IPS DF 6.9 (cell line): ENCODE data around the gene USH1C.

ENCODE experiments used
- DNase-seq: peaks from one replicate; pipeline ENCODE4 v3.0.0-alpha.2; 2013; ENCODE audit warnings: low read depth, low spot score
- H3K27ac ChIP-seq: one replicate; pipeline ENCODE4 v1.5.1; 2013; ENCODE audit warnings: low read length, control low read depth
- H3K27me3 ChIP-seq: 2 replicates; pipeline ENCODE4 v1.6.1; 2013; ENCODE audit warnings: mild to moderate bottlenecking, low read length; ENCODE audit not compliant: control insufficient read depth, insufficient read depth
- H3K36me3 ChIP-seq: 2 replicates; pipeline ENCODE4 v1.6.1; 2013; ENCODE audit warnings: low read length; ENCODE audit not compliant: control insufficient read depth, insufficient read depth
- H3K4me1 ChIP-seq: 2 replicates; pipeline ENCODE4 v1.6.1; 2013; ENCODE audit warnings: low read length; ENCODE audit not compliant: control insufficient read depth, insufficient read depth
- H3K4me3 ChIP-seq: 2 replicates; pipeline ENCODE4 v1.5.1; 2013; ENCODE audit warnings: mild to moderate bottlenecking, low read length
- H3K9me3 ChIP-seq: 2 replicates; pipeline ENCODE4 v1.6.1; 2013; ENCODE audit warnings: low read length, inconsistent platforms; ENCODE audit not compliant: control insufficient read depth, insufficient read depth
- WGBS: extraction: QIAGEN DNeasy Blood & Tissue Kit; methylation state at CpG from one replicate; pipeline ENCODE4 v1.1.7; 2013; ENCODE audit warnings: mixed read lengths, missing lambda C conversion rate; ENCODE audit not compliant: insufficient read length, insufficient coverage; 5-methylcytosine and 5-hydroxymethylcytosine counted together

The USH1C gene

DNA sequence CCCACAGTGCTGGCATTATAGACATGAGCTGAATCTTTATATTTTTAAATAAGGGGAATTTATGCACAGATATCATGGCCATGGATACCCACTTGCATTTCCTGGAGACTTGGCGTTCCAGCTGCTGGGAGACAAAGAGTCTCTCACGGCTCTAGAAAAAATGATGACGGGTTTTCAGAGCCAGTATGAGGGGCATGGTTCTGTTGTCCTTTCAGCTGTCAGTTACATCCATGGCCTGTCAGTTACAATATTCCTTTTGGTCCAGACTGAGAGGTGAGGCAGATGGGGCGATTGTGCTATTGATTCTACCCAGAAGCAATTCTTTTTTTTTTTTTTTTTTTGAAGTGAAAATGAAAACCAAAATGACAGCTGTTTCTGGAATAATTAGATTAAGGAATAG, 29.7 kb downstream of the USH1C start:
- no peaks in the 10 kb centered on the region for H3K9me3 ChIP-seq
- H3K27ac ChIP-seq, result no peak overlapping the region
- H3K4me1 ChIP-seq, result peaks cover 2% of the 10 kb centered on the region; the same call in 1 of the 2 replicates
- H3K36me3 ChIP-seq, result no peaks in the 10 kb centered on the region
- no peak for DNase-seq
- no CpG with 5 or more reads among the region's 4 CpGs for WGBS
- H3K4me3 ChIP-seq, result no peak overlapping the region
- no peaks in the 10 kb centered on the region for H3K27me3 ChIP-seq

DNA sequence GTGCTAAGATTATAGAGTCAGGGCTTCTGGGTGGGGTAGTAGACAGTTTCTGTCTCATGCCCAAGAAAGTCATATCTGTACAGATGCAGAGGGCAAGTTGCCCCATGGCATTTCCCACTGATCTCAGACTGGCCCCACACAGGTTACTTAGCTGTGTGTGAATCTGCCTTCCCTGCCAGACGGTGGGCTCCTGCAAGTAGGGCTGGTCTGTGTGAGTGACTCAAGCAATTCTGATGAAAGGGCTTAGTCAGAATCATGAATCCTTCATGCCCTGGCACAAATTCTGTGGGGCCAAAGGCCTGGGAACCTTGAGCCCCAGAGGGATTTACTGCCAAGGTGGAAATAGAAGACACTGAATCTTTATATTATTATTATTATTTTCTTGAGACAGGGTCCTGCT, 30.4 kb downstream of the USH1C start:
- no peak for DNase-seq
- Histone ChIP-seq H3K36me3 (no peaks in the 10 kb centered on the region), H3K4me3 (no peak overlapping the region), H3K27me3 (no peaks in the 10 kb centered on the region), H3K4me1 (0 out of 2 replicates have a peak, but pooled peaks cover under 1% of the 10 kb centered on the region), H3K9me3 (no peaks in the 10 kb centered on the region), H3K27ac (no peak overlapping the region)
- no CpG with 5 or more reads among the region's 1 CpG for WGBS

DNA sequence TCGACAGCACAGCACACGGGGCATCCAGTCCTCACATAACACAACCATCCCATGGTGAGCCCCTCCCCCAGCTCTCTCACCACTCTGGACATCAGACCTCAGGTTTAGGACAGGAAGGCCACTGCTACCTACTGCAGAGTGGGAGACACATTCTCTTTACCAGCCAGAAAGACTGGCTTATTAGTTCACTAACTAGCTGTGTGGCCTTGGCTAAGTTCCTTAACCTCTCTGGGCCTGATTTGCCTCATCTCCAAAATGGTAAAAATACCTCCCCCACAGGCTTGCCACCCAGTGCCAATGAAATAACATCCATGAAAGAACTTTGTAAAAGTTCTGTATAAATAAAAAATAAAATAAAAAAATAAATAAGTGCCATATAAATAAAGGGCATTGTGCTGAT, 32.1 kb downstream of the USH1C start:
- Histone ChIP-seq H3K4me3 (no peak overlapping the region), H3K4me1 (no peaks in the 10 kb centered on the region), H3K27me3 (no peaks in the 10 kb centered on the region), H3K27ac (no peak overlapping the region), H3K9me3 (no peaks in the 10 kb centered on the region), H3K36me3 (no peaks in the 10 kb centered on the region)
- no peak for DNase-seq
- no CpG with 5 or more reads among the region's 2 CpGs for WGBS

DNA sequence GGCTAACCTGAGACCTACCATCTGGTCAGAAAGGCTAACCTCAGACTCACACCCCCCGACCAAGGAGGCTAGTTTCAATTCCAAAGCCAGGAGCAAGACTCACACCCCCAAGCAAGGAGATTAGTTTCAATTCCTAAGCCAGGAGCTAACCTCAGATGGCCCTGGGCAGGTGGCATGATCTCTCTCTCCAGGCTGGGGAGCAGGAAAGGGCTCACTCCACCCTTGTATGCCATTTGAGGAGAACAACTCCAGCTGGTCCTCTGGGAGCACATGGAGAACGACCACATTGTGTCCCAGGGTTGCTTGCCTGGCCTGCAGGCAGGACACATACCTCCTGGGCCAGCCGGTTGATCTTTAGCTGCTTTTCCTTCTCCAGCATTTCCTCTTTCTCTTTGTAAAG, 32.6 kb downstream of the USH1C start:
- H3K27me3 ChIP-seq, result no peaks in the 10 kb centered on the region
- DNase-seq, result no peak

DNA sequence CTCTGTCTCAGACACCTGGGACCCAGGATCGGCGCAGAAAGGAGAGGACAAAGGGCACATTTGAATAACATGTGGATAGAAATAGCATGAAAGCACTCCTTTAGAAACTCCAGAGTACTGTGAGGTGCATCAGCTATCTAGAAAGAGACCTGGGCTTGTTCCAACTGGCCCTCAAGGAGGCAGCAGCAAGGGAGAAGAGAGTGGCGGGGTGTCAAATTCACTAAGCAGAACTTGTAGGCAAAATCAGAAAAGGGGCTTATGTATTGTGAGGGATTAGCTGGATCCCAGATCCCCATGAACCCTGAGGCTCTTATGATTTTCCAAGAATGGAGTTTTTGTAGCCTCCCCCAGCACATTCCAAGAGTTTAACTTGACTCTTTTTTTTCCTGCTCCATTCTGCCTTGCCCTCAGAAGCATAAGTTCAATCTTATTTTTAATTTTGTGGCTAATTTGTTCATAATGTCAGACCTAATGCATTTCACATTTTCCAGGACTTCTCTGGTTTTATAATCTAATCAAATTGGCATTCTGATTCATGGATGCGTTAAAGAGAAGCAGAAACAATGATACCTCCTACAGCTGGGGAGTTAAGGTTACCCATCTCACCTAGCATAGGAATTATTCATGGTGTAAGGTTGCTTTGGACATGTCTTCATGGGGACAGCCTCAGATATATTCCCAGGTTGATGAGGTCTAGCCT, 33.6 kb downstream of the USH1C start:
- Histone ChIP-seq H3K36me3 (no peaks in the 10 kb centered on the region), H3K4me1 (no peaks in the 10 kb centered on the region), H3K4me3 (no peak overlapping the region), H3K27me3 (no peaks in the 10 kb centered on the region), H3K9me3 (no peaks in the 10 kb centered on the region), H3K27ac (no peak overlapping the region)
- no peak for DNase-seq
- no CpG with 5 or more reads among the region's 4 CpGs for WGBS

More for the DNA sequence above, 32.6 kb downstream of the USH1C start:
- H3K36me3 ChIP-seq, result no peaks in the 10 kb centered on the region
- H3K9me3 ChIP-seq, result no peaks in the 10 kb centered on the region
- H3K27ac ChIP-seq, result no peak overlapping the region
- H3K4me3 ChIP-seq, result no peak overlapping the region
- H3K4me1 ChIP-seq, result no peaks in the 10 kb centered on the region
- WGBS, result no CpG with 5 or more reads among the region's 3 CpGs

DNA sequence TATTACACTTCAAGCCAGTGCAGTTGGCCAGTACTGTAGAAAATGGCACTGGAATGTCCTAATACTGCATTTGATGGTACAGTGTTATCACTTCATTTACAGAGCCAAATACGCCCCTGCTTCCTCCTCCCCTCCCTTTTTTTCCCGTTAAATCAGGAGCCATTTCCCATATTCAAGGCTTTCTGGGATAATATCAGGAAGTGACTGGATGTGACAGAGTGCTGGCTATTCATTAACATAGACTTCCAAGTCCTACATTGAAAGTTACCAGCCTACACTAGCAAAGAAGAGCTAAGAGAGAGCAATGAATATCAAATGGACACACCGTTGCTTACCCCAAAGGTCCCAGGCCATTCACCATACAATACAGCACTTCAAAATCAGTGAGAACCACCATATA, 35.4 kb downstream of the USH1C start:
- no peaks in the 10 kb centered on the region for H3K27me3 ChIP-seq

DNA sequence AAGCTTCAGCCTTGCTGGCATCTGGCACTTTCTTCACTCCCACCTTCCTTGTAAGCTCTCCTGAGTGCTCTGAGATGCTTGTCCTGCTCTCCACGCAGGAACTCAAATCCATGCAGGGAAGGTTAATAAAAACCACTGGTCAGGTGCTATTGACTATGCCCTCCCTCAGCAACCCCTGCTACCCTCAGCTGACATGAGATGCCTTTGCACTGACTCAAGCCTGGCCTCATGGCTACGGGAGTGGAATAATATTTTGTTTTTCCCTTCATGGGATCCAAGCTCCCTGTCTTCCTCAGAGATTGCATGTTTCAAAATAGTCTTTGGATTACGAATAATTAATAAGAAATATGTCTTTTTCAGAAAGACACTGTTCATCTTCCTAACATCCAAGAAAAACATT, 35.9 kb downstream of the USH1C start:
- Histone ChIP-seq H3K9me3 (no peaks in the 10 kb centered on the region), H3K36me3 (no peaks in the 10 kb centered on the region), H3K27ac (no peak overlapping the region), H3K4me1 (no peaks in the 10 kb centered on the region), H3K4me3 (no peak overlapping the region), H3K27me3 (no peaks in the 10 kb centered on the region)
- no peak for DNase-seq
- no CpG with 5 or more reads among the region's 3 CpGs for WGBS

More for the DNA sequence above, 35.4 kb downstream of the USH1C start:
- Histone ChIP-seq H3K9me3 (no peaks in the 10 kb centered on the region), H3K27ac (no peak overlapping the region), H3K4me1 (no peaks in the 10 kb centered on the region), H3K4me3 (no peak overlapping the region), H3K36me3 (no peaks in the 10 kb centered on the region)
- no peak for DNase-seq
- WGBS, result no CpG with 5 or more reads among the region's 3 CpGs

DNA sequence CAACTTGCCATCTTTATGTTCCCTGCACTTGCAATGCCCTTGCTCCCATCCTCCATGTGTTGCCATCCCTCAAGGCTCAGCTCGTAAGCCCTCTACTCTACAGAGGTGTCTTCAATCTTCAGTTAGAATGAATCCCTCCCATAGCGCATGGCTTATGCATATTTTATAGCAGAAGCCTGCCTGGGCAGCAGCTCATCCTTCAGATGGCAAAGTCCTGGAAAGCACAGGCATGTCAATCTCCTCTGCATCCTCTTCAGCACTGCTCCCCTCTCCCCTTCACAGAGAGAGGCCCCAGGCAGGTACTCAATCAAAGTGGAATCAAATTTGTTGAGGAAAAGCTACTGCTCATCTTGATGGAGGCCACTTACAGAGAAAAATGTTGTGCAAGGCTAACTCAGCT, 36.4 kb downstream of the USH1C start:
- H3K9me3 ChIP-seq, result no peaks in the 10 kb centered on the region
- H3K27me3 ChIP-seq, result no peaks in the 10 kb centered on the region
- no peak for DNase-seq
- no peak overlapping the region for H3K27ac ChIP-seq
- WGBS, result no CpG with 5 or more reads among the region's 2 CpGs
- no peaks in the 10 kb centered on the region for H3K36me3 ChIP-seq
- H3K4me1 ChIP-seq, result no peaks in the 10 kb centered on the region
- H3K4me3 ChIP-seq, result no peak overlapping the region

DNA sequence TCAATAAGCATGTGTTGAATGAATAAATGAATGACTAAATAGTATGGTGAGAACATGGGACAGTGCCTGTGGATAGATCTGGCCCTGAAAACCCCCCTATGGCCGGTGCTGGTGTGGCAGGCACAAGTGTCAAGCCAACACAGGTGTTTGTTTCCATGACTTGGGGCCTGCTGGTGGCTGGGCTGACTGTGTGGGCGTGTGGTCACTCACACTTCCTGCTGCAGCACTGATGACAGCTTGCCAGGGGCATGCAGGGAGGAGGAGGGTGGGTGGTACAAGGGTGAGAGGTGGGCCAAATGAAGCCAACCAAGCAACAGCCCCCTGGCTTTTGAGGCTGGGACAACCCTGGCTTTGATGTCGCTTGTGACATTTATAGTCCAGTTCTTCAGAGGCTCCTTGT, 37.3 kb downstream of the USH1C start:
- Histone ChIP-seq H3K36me3 (no peaks in the 10 kb centered on the region), H3K4me1 (no peaks in the 10 kb centered on the region), H3K4me3 (no peak overlapping the region), H3K9me3 (no peaks in the 10 kb centered on the region), H3K27ac (no peak overlapping the region), H3K27me3 (no peaks in the 10 kb centered on the region)
- no CpG with 5 or more reads among the region's 3 CpGs for WGBS
- DNase-seq, result no peak

DNA sequence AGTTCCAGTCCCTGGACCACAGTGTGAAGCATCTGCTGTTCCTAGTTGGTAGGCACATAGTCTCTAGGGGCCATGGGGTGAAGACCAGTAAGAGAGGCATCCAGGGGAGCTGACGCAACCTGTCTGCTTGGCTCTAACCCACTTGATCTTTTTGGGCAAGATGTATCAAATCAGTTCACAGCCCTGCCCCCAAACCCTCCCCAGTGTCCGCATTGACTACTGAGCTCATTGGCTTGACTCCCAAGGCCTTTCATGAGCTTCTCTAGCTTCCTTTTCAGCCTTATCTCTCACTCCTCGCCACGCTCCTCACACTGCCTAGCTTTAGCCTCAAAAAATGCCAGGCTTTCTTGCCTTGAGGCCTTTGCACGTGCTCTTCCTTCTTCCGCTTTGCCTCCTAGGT, 37.9 kb downstream of the USH1C start:
- no CpG with 5 or more reads among the region's 6 CpGs for WGBS
- H3K36me3 ChIP-seq, result no peaks in the 10 kb centered on the region
- H3K27ac ChIP-seq, result no peak overlapping the region
- H3K4me3 ChIP-seq, result no peak overlapping the region
- H3K4me1 ChIP-seq, result no peaks in the 10 kb centered on the region
- H3K27me3 ChIP-seq, result no peaks in the 10 kb centered on the region
- no peak for DNase-seq
- H3K9me3 ChIP-seq, result no peaks in the 10 kb centered on the region

DNA sequence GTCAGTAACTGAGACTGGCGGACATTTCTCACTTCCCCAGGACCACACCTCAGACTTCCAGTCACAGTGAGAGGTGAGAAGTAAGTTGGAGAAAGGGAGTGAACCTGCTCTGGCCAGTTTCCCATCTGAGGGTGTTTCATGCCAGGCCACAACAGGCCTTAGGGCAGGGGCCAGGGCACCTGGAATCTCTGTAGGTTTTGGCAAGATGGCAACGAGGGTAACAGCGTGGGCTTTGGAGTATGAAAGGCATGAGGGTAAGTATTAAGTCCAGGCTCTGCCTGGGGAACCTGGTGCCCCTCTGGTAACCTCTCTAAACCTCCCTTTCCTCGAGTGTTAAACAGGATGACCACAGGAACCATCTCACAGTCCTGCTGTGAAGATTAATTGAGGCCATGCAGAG, 39.1 kb downstream of the USH1C start:
- H3K36me3 ChIP-seq, result no peaks in the 10 kb centered on the region
- H3K27me3 ChIP-seq, result no peaks in the 10 kb centered on the region
- no peak for DNase-seq
- no CpG with 5 or more reads among the region's 4 CpGs for WGBS
- no peak overlapping the region for H3K27ac ChIP-seq
- H3K4me3 ChIP-seq, result no peak overlapping the region
- H3K4me1 ChIP-seq, result no peaks in the 10 kb centered on the region
- H3K9me3 ChIP-seq, result no peaks in the 10 kb centered on the region
